GM21423 (cell line): ENCODE results near the gene WNT3A.

ENCODE experiments used
- ATAC-seq: cut with Tn5 transposase; IDR thresholded peaks from one replicate; pipeline ENCODE4 v1.9.1; 2021; ENCODE audit warnings: mild to moderate bottlenecking, moderate library complexity; ENCODE audit not compliant: unreplicated experiment

WNT3A gene

GRCh38 chr1:228047183-228047466, 40.3 kb downstream of the WNT3A start:
- no peak for ATAC-seq

GRCh38 chr1:228048120-228048519, 41.3 kb downstream of the WNT3A start:
- ATAC-seq, result no peak

DNA sequence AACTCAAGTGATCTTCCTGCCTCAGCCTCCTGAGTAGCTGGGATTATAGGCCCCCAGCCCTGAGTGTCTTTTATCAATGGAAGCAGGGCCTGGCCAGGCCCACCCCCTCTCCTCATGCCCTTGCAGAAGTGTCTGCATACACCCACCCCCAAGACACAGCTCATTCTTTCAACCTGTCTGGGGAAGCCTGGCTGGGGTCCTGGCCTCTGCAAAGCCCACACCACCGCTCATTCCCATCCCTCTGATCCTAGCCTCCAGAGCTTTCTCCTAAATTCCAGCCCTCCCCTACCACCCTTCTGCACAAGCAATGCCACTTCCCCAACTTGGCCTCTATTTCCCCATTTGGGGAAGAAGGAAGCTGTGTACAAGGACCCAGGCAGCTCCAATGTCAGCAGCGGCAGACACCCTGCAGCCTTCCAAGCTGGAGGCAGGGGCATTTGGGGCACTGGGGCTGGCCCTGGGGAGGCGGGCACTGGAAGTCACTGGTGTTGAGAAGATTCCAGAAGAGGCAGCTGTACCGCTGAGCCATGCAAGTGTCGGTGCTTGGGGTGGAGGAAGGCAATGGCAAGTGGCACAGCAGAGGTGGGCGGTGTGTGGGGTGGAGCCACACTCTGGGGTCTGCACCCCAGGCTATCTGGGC, 42.0 kb downstream of the WNT3A start:
- ATAC-seq, result no peak

DNA sequence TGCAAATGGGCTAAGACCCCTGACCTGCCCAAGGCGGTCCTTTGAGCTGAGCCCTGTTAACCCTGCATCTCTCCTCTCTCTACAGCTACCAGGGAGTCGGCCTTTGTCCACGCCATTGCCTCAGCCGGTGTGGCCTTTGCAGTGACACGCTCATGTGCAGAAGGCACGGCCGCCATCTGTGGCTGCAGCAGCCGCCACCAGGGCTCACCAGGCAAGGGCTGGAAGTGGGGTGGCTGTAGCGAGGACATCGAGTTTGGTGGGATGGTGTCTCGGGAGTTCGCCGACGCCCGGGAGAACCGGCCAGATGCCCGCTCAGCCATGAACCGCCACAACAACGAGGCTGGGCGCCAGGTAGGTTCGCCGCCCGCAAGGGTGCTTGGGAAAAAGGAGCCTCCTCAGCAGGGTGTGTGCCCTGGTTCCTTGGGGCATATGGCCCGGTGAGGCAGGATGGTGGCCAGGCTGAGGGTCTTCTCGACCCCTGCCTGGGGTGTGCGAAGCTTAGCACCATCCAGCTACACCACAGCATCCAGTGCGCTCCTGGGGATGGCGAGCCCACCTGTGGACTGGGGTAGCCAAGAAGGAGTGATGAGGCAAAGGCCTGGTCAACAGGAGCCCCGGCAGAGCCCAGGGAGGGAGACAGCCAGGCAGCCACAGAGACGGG, 43.9 kb downstream of the WNT3A start:
- no peak for ATAC-seq

- ATAC-seq, result no peak
These were observed 51.6 kb downstream of the WNT3A start for GRCh38 chr1:228058172-228058948.

DNA sequence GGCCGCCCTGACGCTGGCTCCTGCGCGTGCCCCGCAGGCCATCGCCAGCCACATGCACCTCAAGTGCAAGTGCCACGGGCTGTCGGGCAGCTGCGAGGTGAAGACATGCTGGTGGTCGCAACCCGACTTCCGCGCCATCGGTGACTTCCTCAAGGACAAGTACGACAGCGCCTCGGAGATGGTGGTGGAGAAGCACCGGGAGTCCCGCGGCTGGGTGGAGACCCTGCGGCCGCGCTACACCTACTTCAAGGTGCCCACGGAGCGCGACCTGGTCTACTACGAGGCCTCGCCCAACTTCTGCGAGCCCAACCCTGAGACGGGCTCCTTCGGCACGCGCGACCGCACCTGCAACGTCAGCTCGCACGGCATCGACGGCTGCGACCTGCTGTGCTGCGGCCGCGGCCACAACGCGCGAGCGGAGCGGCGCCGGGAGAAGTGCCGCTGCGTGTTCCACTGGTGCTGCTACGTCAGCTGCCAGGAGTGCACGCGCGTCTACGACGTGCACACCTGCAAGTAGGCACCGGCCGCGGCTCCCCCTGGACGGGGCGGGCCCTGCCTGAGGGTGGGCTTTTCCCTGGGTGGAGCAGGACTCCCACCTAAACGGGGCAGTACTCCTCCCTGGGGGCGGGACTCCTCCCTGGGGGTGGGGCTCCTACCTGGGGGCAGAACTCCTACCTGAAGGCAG, 52.3 kb downstream of the WNT3A start:
- ATAC-seq, result no peak

GRCh38 chr1:228059634-228060457, 53.0 kb downstream of the WNT3A start:
- no peak for ATAC-seq

DNA sequence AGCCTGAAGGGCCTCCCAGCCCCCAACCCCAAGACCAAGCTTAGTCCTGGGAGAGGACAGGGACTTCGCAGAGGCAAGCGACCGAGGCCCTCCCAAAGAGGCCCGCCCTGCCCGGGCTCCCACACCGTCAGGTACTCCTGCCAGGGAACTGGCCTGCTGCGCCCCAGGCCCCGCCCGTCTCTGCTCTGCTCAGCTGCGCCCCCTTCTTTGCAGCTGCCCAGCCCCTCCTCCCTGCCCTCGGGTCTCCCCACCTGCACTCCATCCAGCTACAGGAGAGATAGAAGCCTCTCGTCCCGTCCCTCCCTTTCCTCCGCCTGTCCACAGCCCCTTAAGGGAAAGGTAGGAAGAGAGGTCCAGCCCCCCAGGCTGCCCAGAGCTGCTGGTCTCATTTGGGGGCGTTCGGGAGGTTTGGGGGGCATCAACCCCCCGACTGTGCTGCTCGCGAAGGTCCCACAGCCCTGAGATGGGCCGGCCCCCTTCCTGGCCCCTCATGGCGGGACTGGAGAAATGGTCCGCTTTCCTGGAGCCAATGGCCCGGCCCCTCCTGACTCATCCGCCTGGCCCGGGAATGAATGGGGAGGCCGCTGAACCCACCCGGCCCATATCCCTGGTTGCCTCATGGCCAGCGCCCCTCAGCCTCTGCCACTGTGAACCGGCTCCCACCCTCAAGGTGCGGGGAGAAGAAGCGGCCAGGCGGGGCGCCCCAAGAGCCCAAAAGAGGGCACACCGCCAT, 53.8 kb downstream of the WNT3A start:
- no peak for ATAC-seq

- ATAC-seq, result no peak
These were observed 54.8 kb downstream of the WNT3A start for GRCh38 chr1:228061411-228062084.

DNA sequence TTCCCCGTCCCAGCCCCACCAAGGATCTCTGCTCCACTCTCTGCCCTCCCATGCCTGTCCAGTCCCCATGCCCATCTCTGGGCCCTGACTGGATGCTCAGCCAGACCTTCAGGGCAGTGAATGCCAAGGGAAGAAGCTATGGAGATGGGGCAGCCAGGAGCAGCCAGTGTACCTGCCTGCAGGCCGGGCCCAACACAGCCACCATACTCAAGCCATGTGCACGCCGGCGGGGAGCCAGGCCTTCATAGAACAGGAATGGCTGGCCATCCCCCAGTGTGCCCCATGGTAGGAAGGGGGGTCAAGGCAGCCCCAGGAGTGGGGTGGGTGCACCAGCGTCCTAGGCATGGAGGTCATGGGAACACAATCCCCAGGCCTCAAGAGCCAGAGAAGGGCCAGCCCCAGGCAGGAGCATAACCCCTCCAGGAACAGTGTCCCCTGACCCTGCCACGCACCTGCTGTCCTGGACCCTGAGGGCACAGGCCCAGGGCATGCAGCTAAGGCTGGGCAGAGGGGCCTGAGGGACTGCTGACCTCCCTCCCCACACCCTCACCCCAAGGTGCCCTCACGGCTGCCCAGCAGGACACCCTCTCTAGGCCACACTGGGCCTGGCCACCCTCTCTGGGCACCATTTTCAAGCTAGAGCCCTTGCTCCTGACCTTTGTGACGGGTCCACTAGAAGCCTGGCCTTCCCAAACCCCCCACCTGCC, 55.4 kb downstream of the WNT3A start:
- no peak for ATAC-seq

- no peak for ATAC-seq
These were observed 56.0 kb downstream of the WNT3A start for GRCh38 chr1:228062812-228063211.

DNA sequence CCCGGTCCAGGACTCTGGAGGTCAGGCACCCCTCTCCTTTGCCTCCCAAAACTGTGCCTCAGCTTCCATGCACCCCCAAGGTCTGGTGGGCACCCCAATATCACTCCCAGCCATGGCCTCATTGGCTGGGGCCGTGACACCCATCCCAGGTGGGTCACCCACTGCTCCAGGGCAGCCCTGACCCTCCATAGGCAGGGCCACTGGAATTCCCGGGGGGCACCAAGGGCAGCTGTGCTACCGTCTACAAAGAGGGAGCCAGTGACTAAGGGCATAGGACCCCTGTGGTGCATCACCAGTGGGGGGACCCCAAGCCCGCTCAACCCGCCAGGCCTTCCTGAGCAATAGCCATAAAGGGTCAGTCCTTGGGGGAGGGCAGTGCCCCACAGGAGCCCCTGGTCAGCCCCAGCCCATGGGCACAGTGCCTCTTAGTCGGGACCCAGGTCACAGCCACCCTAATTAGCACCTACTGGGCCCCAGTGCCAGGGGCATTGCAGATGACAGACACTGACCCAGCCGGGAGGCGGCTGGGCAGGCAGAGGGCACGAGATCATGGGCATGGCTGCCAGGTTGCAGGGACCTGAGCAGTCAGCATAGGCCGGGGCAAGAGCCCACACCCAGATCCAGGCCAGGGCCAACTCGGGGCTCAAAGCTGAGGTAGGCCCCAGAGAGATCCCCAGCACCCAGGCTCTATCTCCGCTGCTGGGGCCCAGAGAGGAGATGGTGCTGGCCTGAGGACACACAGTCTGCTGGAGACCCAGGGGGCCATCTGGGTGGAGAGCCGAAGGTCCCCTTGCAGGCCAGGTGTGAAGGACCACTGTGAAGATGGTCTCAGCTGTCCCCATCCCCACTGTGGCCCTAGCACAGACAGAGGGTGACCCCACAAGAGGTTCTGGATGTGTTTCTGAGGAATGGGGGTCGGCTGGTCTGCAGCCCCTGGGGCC, 56.7 kb downstream of the WNT3A start:
- no peak for ATAC-seq

DNA sequence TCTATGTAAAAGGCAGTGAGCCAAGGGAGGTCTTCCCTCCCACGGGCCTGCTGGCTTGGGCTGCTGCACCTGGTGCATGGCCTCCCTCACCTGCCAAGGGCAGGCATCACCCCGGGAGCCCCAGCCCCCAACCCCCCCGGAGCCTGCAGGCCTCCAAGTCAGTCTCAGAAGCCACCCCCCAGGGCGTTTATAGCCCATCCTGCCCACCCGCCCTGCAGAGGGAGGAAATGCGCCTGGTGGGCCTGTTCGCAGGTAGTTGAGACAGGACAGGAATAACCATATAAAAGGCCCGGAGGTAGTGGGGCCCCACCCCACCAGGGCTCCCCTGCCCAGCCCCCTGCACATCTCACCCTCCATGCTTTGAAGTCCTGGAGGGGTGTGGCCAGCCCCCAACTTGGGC, 57.5 kb downstream of the WNT3A start:
- no peak for ATAC-seq

DNA sequence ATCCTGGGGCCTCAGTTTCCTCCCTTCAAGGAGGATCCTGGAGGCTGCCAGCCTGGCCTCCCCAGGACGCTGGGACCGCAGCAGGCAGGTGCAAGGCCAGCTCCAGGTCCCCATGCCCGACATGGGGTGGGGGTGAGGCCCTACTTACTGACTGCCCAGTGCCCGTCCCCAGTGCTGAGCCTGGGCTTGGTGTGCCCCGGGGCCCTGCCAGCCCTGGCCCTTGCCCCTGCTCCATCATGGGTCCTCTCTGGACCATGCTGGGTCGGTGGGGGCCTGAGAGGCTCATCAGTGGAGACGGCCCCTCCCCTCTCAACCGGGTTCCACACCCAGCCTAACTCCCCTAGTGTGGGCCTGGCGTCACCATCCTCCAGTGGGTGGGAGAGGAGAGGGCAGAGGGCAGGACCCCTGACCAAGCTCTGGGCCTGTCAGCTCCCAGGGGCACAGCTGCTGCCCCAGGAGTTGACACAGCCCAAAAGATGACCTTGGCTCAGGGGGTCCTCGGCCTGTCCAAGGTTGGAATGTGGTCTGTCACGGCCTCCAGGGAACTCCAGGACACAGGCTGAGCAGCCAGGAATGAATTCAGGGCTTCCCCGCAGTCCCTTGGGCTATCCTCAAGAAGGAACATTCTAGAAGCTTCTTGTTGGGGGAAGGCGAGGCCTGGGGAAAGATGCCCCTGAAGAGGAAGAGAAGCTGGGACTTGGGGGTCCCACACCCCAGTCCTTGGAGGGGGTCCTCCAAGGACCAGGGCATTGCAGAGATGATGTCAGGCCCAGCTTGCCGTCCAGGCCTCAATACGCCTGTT, 58.1 kb downstream of the WNT3A start:
- ATAC-seq, result no peak

DNA sequence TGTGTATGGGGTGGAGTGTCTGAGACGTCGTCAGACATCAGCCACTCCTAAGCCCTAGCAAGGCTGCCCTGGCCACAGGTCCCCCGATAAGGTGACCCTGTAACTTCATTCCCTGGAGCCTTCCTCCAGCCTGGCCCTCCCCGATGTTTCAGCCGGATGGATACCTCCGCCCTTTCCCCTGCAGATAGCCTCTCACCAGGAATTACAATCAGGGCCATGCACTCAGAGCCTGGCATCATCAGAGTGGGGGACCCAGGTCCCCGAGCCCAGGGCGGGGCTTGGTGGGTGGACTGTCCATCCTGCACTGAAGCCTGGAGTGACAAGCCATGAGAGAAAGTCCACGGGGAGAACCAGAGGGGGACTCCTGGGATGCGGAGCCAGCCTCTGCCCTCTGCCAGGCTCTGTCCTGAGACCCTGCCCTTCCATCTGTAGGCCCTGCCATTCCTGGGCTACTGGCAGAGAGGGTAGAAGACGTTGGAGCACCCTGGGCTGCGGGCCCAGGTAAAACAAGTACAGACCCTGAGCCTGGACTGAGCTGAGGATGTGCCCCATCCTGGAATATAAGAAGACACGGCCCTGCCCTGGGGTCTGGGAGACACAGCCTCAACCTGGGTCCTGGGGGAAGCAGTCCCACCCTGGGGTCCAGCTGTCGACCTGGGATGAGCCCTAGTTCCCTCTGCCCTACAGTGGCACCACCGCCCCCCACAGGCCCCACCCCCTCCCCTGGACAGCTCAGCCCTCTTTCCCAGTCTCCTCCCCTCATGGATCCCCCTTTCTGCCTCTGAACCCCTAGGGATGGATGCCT, 58.9 kb downstream of the WNT3A start:
- ATAC-seq, result no peak

DNA sequence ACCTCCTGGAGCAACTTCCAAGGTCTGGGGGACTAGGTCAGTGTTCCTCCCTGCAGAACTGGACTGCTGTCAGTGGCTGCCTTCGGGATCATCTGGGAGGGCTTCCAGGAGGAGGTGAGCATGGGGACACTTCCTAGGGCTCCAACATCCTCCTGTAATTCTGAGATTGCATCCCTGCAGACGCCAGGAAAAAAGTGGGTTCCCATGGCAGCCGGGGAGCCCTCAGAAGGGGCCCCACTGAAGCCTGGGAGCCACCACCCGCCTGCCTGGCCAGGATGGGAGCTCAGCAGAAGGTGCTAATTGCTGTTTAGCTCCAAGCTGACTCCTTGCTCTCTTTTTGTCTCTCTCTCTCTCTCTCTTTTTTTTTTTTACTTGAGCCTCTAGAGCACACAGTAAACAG, 59.6 kb downstream of the WNT3A start:
- no peak for ATAC-seq
